Measurements from ENCODE around the gene CLEC4E.

DNA sequence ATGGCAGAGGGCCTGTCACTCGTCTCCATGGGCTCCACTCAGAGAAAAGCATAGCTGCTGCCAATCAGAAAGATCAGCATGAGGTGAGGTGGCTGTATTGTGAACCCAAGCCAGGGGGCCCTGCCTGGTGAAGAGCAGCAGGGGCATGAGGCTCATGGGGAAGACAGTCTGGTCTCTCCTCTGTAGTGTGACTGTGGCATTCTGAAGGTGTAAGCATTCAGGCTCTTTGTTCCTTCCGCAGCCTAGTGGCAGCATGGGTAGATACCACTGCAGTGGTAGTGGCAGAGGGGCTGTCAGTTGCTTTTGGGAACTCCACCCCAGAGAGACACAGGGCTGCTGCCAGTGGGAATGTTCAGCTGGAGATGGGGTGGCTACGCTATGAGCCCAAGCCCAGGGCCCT, 32.5 kb downstream of the CLEC4E start:
- TF ChIP-seq POLR2A (IDR thresholded peaks at IDR 0.05; ENCODE audit: low read depth, low read length) (no peak), POLR2AphosphoS5 (IDR thresholded peaks at IDR 0.05; ENCODE audit: low read depth, low read length) (no peak)

All from GM12891 (cell line).